Ovary (tissue), 9 donors: ENCODE results near the gene SBF2. TPM values are rescaled to one million over a fixed set of nuclear protein-coding genes. Genes with fewer than 3 reads are reported as not detected.

Experiments
- DNase-seq, 5 donors: peaks; one replicate each; pipeline ENCODE4 v3.0.0-alpha.2; 2019 to 2020
- H3K27ac ChIP-seq, 2 donors: fragments of 200-600 bp; one replicate each; pipeline versions ENCODE4 v1.5.1 to v1.8.0; 2019 to 2022
- H3K27me3 ChIP-seq: fragments of 200-600 bp; one replicate; pipeline ENCODE4 v1.8.0; 2022
- H3K36me3 ChIP-seq: fragments of 200-600 bp; sonication (generic); one replicate; pipeline ENCODE4 v1.5.1; 2019
- H3K4me1 ChIP-seq: one replicate; pipeline ENCODE4 v1.8.1; 2013; ENCODE audit warnings: mild to moderate bottlenecking, moderate library complexity; ENCODE audit not compliant: insufficient read depth
- H3K4me3 ChIP-seq: fragments of 200-600 bp; sonication (generic); one replicate; pipeline ENCODE4 v1.5.1; 2017
- H3K9me3 ChIP-seq, 2 donors: fragments of 200-600 bp in 1 of 2; sonication (generic) in 1 of 2; one replicate each; pipeline versions ENCODE4 v1.5.1 to v1.8.1; 2013 to 2019; ENCODE audit warnings: mild to moderate bottlenecking in 1 of 2, moderate library complexity in 1 of 2
- CTCF ChIP-seq, 3 donors: fragments of 450-650 bp in 2 of 3; fragments of 200-600 bp in 1 of 3; IDR thresholded peaks; one replicate each; pipeline versions ENCODE4 v1.5.1 to v1.8.0; 2016 to 2022; ENCODE audit warnings: antibody characterized with exemption in 3 of 3, mild to moderate bottlenecking in 1 of 3
- EP300 ChIP-seq: sonication (generic); formaldehyde crosslinking; IDR thresholded peaks from one replicate; pipeline ENCODE4 v1.6.1; 2017; ENCODE audit warnings: antibody characterized with exemption
- POLR2A ChIP-seq: fragments of 450-650 bp; IDR thresholded peaks from one replicate; pipeline ENCODE4 v1.6.1; 2017; ENCODE audit warnings: antibody characterized with exemption, mild to moderate bottlenecking, moderate library complexity
- WGBS, 3 donors: extraction: QIAGEN DNeasy Blood & Tissue Kit in 1 of 3; methylation state at CpG; one replicate each; pipeline versions ENCODE4 v1.1.5 to v1.1.7; 2013 to 2017; 5-methylcytosine and 5-hydroxymethylcytosine counted together
- intact Hi-C, 4 donors: fragments of 100-400 bp; cut with DNase I; formaldehyde crosslinking; loops; one replicate each; pipeline versions ENCODE4 v1.11.0 to v1.15.1; 2022 to 2023
- polyA plus RNA-seq, 2 donors: library from polyadenylated mRNA; stranded (reverse); fragments of 200-250 nt in 1 of 2; fragments of 350-450 nt in 1 of 2; fragmentation: Illumina TruSeq in 1 of 2; extraction: RNeasy Lipid Tissue Mini Kit (QIAGEN cat#74804) in 1 of 2; gene quantifications; one replicate each; pipeline ENCODE4 v1.2.3, GENCODE V29; 2013 to 2014
- total RNA-seq, 7 donors: library from RNA; depleted of rRNA in 2 of 7; stranded (reverse); fragments of >200 nt in 2 of 7; fragmentation: NEBNext Ultra II Directional in 3 of 7; extraction: Animal tissue kit (Norgen Biotek cat#: 25700) in 3 of 7; gene quantifications; one replicate each; pipeline versions ENCODE4 v1.1.0 to v1.2.4, GENCODE V29; 2016 to 2023
- donor health status: DM: no; HTN: no; CAD: no; lungs with moderate emphysema.
- donor health status: DM: no; HTN: no; CAD: no.
- donor health status: Bipolar disorder and iron deficiency.
- donor health status: DM: yes; HTN: yes; CAD: no.
- donor health status: DM: no; HTN: no; CAD: no.
- donor health status: DM: yes; HTN: yes; CAD: no.

The SBF2 gene
- total and polyA plus RNA-seq, 9 donors = 27.4 to 77.5 (median 50.8) TPM

GRCh38 chr11:9757809-9758636 lies 536.0 kb downstream of the SBF2 start:
- peak; percentile 86 to 92 (median 90) for DNase-seq
- intact Hi-C loops = loop anchor here (2.0 to 10.0 kb wide), 9 partner anchors 143 to 977 kb away; partner anchors contain the start of gene ADM (in 3 of the 4)
- Histone ChIP-seq H3K4me3 (peak overlapping the region; percentile 56), H3K9me3 (no peaks in the 10 kb centered on the region), H3K36me3 (no peaks in the 10 kb centered on the region), H3K27ac (peak overlapping the region; percentile 78 to 83), H3K27me3 (no peaks in the 10 kb centered on the region), H3K4me1 (peaks cover 16% of the 10 kb centered on the region)
- TF ChIP-seq POLR2A (peak; percentile 41), EP300 (no peak), CTCF (IDR thresholded peaks at IDR 0.05) (peak; percentile 72 to 98 (median 98))
- WGBS, 3 donors = 4 to 6% (median 5%) methylated on average over 43 to 64 of the region's 64 CpGs

- 96 to 99% (median 96%) methylated on average over 6 of the region's 6 CpGs for WGBS, 3 donors
- intact Hi-C loops = loop anchor here (5.0 to 10.0 kb wide), 7 partner anchors 142 to 978 kb away; partner anchors contain the start of gene ADM (in 3 of the 4)
- Histone ChIP-seq H3K4me3 (no peak overlapping the region), H3K27ac (no peak overlapping the region), H3K36me3 (no peaks in the 10 kb centered on the region), H3K27me3 (no peaks in the 10 kb centered on the region), H3K4me1 (peaks cover 16% of the 10 kb centered on the region), H3K9me3 (no peaks in the 10 kb centered on the region)
- DNase-seq = no peak
- TF ChIP-seq EP300 (no peak), POLR2A (no peak), CTCF (IDR thresholded peaks at IDR 0.05) (no peak)
Measured at GRCh38 chr11:9756878-9757277, 537.1 kb downstream of the SBF2 start.

GRCh38 chr11:9756461-9756860 lies 537.6 kb downstream of the SBF2 start:
- no peaks in the 10 kb centered on the region for H3K36me3 ChIP-seq
- peaks cover 16% of the 10 kb centered on the region for H3K4me1 ChIP-seq
- no peak overlapping the region for H3K4me3 ChIP-seq
- DNase-seq = no peak
- no peaks in the 10 kb centered on the region for H3K9me3 ChIP-seq
- no peak overlapping the region for H3K27ac ChIP-seq
- no peak for TF ChIP-seq POLR2A
- no peak for TF ChIP-seq EP300
- no peak for TF ChIP-seq CTCF (IDR thresholded peaks at IDR 0.05)
- H3K27me3 ChIP-seq = no peaks in the 10 kb centered on the region
- intact Hi-C loops = loop anchor here (5.0 to 10.0 kb wide), 7 partner anchors 142 to 978 kb away; partner anchors contain the start of gene ADM (in 3 of the 4)
- WGBS, 3 donors = 95 to 97% (median 96%) methylated on average over 5 of the region's 5 CpGs

GRCh38 chr11:9755561-9756185 lies 538.3 kb downstream of the SBF2 start:
- H3K36me3 ChIP-seq = no peaks in the 10 kb centered on the region
- 52 to 63% (median 62%) methylated on average over 7 of the region's 7 CpGs for WGBS, 3 donors
- no peaks in the 10 kb centered on the region for H3K9me3 ChIP-seq
- DNase-seq = no peak
- intact Hi-C loops = loop anchor here (5.0 to 10.0 kb wide), 7 partner anchors 141 to 979 kb away; partner anchors contain the start of gene ADM (in 3 of the 4)
- H3K4me3 ChIP-seq = no peak overlapping the region
- H3K27ac ChIP-seq = no peak overlapping the region
- peaks cover 16% of the 10 kb centered on the region for H3K4me1 ChIP-seq
- no peaks in the 10 kb centered on the region for H3K27me3 ChIP-seq
- TF ChIP-seq EP300 = no peak
- TF ChIP-seq CTCF (IDR thresholded peaks at IDR 0.05) = no peak
- TF ChIP-seq POLR2A = no peak
